Activated gamma-delta T cell treated with anti-CD3 and anti-CD28 coated beads, Interleukin-2, amount 50 U/mL, for 16 hours (primary cell): ENCODE results near the gene SGTA.

Experiments
- DNase-seq: peaks from one replicate; pipeline ENCODE4 v3.0.0-alpha.2; 2020; ENCODE audit warnings: low read depth

The SGTA gene

GRCh38 chr19:2706251-2706650 is 76.8 kb downstream of the SGTA start:
- DNase-seq, result no peak
